Stimulated activated CD4-positive, alpha-beta T cell treated with anti-CD3 and anti-CD28 coated beads, TNF-alpha, amount 100 ng/mL, for 1 hour (primary cell): ENCODE results near the gene RPS5.
"Not testable (repeated sequence)": the region's sequence is repeated elsewhere in the genome, so short reads cannot be mapped to it uniquely, and the experiment has no call there.

Experiments
- DNase-seq, 3 donors: peaks; one replicate each; pipeline ENCODE4 v3.0.0-alpha.2; 2020; ENCODE audit warnings: low read depth in 3 of 3, low spot score in 1 of 3

RPS5 gene

DNA sequence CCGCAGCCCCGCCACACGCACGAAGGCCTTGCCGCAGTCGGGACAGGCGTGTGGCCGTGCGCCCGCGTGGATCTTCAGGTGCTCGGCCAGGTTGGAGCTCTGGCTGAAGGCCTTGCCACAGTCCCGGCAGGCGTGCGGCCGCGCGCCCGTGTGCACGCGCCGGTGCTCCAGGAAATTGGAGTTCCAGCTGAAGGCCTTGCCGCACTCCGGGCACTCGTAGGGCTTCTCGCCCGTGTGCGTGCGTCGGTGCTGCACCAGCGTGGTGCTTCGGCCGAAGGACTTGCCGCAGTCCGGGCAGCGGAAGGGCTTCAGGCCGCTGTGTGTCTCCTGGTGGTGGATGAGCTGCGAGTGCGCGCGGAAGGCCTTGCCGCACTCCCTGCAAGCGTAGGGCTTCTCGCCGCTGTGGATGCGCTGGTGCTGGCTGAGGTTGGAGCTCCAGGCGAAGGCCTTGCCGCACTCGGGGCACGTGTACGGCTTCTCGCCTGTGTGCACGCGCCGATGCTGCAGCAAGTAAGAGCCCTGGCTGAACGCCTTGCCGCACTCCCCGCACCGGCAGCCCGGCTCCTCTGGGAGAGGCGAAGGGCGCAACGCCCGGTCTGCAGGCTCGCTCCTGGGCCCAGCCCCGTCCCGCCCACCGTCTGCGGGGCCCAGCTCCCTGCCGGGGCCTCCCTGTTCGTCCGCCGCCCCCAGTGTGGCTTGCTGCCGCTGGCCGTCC, 30.1 kb upstream of the RPS5 start:
- no peak for DNase-seq

DNA sequence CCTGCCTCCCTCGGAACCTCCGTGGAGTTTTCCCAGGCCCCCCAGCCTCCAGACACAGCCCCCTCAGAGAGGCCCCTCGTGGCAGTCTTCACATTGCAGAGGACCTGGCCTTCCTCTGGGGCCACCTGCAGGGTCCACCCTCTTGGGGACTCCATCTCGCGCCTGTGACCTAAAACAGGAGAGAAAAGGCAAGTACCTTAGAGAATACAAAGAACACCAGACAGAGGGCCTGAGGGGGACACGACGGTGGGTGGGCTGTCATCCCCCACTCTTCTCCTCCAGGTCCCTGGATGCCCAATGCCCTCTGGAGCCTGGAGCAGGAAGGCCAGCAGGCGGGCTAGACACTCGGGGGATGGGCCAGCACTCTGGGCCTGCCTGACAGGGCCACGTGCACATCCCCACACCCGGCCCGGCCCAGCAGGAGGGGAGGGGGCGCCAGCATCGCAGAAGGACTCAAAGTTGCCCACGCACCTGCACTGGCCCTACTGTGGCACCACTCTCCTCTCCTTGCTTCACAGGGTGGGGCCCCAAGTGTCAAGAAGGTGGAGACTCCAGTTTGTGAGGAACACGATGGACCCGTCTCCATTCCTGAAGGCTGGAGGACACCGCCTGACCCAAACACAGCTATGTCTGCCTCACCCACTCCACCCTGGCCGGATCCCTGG, 29.5 kb upstream of the RPS5 start:
- no peak for DNase-seq

DNA sequence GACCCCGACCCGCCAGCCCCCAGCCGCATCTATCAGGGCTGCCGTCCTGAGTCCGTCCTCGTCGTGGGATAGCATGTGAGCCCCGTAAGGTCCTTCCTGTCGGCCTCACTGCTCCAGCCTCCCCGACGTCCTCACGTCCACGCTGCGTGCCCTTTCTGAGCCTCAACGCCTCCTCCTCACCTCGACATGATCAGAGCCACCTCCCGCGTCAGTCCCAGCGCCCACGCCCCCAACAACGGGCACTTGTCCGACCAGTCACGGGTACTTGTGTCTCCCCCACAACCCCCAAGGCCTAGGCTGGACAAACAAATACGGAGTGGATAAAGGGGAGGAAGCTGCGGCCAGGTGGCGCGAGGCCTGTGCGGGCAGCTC, 25.2 kb upstream of the RPS5 start:
- DNase-seq: no peak

DNA sequence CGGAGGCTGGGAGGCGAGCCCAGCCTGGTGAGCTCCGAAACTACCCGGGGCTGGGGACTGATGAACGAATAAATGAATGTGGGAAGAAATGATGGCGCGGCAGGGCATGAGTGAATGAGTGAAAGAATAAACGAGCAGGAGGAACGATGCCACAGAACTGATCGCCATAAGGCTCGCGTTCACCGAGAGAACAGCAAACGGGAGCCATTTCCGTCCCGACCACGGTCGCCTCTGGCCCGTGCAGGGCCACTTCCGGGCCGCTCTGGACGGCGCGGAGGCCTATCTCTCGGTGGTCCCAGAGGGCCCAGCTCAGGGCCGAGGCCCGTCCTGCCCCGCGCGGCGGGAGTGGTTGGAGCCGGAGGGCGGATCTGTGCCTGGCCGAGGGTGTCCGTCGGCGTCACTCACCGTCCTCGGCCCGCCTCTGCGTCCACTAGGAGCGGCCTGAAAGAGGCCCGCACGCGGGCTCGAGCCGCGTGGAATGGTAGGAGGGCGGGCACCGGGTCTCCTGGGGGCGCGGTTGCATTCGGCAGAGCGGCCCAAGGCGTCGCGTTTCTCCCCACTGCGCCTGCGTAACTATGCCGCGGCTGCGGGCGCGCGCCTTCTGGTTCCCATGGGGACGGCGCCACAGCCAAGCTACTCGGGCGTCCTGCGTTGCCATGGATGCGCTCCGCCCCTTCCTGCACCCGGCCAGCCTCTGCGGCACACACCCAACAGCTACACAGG, 24.6 kb upstream of the RPS5 start, which contains the start of gene ZNF497:
Gene ZNF497, minus strand, starts transcription at position 480 of the 723 bp plus-strand sequence. CDS start 5,116 bp downstream, outside the sequence.
- DNase-seq: peak; percentile 93 to 94 (median 93)

DNA sequence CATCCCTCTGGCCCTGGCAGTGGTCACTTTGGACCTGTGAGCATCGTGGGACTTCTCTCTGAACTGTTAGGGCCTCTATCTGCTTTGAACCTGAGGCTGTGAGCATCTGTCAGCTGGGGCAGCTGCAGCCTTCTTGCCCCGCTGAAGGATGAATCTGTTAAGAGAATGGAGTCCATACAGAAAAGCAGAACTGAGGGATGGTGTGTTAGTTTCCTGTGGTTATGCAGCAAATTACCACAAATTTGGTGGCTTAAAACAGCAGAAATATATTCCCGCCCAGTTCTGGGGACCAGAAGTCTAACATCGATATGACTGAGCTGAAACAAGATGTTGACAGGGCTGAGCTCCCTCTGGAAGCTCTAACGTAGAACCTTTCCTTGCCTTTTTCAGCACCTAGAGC, 22.9 kb upstream of the RPS5 start:
- DNase-seq: no peak

DNA sequence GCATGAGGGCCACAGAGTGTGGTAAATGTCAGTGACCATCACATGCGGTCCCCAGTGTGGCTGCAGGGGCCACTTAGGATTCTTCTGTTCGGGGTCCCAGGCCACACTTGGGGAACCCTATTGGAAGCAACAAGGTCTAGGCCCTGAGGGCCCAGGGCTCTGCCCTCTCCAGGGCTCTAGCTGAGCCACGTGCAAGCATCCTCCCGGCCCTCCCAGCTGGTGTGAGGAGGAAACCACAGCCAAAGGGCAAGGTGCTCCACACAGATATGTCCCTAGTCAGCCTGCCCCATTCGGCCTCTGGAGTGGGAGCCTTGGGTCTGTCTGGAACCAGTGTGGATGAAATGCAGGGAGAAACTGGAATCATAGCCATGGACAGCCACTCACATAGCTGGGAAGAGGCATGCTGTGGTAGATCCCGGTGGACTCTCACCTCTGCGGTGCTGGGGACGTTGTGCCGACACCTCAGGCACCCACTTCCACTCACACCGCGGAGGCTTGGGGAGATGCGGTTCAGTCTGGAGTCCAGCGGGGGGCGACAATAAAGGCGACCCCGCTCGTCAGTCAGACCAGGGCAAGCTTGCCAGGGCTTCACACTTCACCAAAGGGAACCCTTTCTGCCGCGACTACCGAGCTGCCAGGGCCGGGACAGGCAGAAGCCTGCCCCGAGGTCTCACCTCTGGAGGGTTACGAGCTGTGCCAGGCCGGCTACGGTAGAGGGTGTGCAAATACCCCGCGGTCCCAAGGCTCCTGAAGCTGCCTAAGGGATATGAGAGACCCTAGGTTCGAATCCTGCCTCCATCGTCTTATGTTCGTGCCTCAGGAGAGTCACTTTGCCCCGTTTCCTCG, 20.3 kb upstream of the RPS5 start:
- DNase-seq: no peak

DNA sequence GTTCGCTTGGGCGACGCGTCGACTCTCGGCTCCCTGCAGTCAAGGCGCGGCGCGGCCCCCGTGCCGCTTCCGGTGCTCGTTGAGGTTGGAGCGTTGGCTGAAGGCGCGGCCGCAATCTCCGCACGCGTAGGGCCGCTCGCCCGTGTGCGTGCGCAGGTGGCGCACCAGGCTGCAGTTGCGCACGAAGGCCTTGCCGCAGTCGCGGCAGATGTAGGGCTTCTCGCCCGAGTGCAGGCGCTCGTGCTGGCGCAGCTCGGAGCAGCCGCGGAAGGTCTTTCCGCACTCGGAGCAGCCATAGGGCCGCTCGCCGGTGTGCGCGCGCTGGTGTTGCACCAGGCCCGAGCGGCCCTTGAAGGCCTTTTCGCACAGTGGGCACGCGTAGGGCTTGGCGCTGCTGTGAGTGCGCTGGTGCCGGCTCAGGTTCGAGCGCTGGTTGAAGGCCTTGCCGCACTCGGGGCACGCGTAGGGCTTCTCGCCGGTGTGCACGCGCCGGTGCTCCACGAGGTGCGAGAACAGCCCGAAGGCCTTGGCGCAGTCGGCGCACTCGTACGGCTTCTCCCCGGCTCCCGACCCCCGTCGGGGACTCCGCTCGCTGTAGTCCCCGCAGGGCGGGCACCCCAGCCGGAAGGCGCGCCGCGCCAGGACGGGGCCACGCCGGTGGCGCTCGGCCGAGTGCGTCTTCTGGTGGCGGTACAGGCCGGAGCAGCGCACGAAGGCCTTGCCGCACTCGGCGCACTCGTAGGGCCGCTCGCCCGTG, 19.2 kb upstream of the RPS5 start:
- no peak for DNase-seq

DNA sequence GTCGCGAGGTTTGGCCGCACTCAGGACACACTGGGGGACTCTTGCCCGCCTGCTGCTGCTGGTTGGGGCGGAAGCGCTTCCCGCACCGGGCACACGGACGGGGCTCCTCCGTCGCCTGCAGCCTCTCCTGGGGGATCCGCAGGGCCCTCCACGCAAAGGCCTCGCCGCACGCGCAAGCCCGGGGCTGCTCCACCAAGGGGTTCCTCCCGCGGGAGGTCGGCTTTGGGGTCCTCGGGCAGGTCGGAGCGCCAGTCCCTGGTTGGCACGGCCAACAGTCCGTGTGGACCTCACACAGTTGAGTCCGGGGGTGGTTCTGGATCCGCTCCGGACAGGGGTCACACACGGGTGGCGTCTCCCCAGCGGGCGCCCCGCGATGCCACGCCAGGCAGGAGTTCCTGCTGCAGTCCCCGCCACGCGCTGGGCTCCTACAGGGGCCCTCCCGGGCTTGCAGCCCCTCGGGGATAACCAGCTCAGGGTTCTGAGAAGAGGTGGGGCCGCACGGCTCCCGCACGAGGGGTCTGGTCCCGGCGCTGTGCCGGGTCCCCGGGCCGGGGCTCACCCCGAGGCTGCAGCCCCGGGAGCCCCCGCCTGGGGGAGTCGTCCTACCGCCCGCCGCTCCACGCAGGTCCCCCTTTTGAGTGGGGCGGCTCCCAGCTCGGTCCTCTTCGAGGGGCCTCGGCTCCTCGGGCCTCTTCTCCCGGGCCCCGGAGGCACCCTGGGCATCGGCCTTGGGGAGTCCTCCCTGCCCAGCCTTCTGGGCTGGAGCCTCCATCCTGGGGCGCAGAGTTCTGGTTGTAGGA, 18.3 kb upstream of the RPS5 start:
- no peak for DNase-seq

DNA sequence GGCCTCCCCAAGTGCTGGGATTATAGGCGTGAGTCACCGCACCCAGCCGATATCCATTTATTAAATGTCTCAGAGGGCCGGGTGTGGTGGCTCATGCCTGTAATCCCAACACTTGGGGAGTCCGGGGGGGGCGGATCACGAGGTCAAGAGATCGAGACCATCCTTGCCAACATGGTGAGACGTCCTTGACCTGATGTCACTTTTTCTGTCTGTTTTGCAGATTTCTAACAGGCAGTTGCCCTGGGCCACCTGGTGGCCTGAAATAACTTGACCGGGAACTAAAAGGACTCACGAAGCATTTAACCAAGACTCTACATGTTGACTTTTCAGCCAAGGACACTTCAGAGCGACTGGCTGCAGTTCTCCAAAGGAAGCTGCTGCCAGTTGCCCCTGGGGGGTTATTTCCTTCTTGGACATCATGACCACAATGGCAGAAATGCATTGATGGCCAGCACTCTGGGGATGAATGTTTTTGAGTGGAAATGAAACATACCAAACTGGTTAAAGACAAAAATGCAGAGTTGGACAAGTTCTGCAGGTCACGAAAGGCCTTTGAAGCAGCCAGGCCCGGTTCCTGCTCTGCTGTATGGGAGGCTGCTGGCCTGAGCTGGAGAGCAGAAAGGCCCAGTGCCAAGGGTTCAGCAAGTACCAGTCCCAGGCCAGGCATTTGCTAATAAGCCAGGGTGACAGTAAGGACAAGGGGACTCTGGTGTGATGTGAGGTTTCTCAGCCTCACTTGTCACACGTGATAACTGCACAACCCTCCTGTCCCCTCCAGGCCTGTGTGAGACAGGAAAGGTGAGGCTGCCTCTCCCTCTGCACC, 14.5 kb upstream of the RPS5 start:
- DNase-seq: no peak

DNA sequence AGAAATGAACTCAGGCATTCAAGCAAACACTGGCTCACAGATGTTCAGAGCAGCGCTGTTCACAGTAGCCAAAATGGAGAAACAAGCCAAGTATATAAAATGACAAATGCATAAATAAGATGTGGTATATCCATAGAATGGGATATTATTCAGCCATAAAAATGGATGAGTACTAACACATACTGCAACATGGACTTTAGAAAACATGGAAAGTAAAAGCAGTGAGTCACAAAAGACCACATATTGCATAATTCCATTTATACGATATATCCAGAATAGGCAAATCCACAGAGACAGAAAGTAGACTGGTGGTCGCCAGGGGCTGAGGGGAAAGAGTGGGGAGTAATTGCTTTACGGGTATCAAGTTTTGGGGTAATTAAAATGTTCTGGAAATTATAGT, 12.9 kb upstream of the RPS5 start:
- DNase-seq: no peak

DNA sequence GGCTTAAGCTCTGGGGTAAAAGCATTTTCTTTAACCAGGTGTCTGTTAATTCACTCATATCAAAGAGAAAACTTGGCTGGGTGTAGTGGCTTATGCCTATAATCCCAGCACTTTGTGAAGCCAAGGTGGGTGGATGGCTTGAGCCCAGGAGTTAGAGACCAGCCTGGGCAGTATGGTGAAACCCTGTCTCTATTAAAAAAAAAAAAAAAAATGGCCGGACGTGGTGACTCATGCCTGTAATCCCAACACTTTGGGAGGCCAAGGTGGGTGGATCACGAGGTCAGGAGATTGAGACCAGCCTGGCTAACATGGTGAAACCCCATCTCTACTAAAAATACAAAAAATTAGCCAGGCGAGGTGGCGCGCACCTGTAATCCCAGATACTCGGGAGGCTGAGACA, 10.3 kb upstream of the RPS5 start:
- DNase-seq: not testable (repeated sequence)

DNA sequence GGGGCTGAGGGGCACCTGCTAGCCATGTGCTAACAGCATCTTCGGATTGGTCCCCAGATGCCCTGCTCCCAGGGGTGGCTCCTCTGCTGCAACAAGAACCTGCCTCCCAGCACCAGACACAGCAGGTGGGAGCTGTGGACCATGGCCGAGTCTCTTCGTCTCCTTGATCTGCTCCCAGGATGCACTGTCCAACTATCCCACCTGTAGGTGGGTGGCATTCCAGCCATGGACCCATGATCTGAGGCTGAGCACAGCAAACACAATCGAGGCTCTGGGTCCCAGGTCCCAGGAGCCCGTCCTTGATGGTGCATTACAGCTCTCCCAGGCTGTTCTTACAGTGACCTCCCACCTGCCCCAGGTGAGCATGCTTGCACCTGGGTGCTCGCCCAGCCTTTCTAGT, 7.8 kb upstream of the RPS5 start:
- no peak for DNase-seq

DNA sequence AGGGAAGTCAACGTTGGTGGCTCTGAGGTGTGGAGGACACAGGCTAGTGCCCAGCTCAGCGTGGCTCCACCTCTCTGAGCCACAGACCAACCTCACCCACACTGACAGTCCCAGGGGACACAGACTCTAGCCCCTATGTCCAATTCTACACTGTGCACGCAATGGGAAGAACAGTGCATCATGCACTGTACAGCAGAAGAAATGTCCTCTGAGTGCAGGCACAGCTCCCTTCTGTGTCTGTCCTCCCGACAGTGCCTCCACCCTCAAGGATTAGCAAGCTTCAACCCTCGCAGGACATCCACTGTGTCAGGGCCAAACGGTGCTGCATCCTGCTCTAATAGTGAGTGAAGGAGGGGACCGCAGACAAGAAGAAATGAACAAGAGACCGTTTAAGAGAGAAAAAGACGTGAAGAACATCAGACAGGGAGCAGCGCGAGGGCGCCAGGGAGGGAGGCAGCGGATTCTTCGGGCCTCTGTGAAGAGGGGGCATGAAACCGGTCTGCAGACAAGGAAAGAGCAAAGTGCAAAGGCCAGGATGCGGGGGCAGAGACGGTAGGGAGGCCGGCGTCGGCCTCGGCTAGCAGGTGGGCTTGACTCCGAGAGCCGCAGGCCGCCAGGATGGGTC, 6.9 kb upstream of the RPS5 start:
- DNase-seq: no peak

DNA sequence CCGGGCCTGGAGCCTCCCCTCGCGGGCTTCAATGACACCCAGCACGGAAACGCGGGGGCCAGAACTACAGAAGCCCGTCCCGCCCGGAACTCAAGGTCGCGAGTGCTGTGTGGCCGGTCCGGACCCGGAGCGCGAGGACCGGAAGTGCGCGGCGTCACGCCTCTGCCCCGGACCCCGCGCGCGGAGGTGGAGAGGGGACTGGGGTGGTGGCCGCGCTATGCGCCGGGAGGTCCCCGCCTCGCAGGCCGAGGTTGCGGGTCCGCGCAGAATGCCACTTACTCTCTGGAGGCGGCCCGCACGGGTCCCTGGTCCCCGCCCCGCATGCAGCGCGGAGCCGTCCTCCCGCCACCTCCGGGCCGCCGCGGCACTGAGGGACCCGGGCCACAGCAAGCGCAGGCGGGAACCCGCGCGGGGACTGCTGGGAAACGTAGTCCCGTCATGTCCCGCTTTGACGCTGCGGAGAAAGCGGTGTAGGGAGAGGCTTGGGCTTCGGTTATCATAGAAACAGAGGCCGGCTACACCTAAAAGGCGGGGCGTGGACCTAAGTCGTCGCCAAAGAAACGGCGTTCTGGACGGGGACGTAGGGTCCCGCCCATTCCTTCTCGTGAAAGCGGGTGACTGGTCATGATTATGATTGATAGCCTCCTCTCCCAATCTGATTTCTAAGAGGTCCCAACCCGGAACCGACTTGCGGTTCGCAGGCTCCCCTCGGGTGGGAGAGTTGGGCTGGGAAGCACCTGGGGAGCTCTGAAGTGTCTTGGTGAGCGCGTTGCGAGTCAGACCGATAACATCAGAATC, 6.2 kb upstream of the RPS5 start, which contains the start of gene ZNF837:
Gene ZNF837, minus strand, starts transcription at position 369 of the 798 bp plus-strand sequence. CDS start 11,698 bp downstream, outside the sequence.
- DNase-seq: peak; percentile 85 to 98 (median 95)

DNA sequence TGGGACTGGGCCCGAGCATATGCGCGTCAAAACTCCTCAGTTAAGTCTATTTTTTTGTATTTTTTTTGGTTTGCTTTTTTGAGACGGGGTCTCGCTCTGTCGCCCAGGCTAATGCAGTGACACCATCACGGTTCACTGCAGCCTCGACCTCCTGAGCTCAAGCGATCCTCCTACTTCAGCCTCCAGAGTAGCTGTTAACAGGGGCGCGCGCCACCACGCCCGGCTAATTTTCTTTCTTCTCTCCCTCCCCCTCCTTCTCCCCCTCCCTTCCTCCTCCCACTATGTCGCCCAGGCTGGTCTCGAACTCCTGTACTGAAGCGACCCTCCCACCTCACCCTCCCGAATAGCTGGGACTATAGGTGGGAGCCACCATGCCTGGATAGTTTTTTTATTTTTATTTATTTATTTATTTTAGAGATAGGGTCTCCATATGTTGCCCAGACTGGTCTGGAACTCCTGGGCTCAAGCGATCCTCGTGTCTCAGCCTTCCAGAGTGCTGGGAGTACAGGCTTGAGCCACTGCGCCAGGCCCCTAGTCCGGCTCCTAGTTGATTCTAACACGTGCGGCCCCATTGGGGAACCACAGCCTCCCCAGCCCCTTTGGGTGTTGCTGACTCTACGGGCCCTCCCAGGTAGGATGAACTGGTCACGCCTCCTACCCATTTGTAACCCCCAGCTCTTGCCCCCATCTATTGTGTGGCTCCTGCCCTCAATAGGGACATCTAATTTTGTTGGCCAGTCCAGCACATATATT, 5.4 kb upstream of the RPS5 start:
- no peak for DNase-seq

DNA sequence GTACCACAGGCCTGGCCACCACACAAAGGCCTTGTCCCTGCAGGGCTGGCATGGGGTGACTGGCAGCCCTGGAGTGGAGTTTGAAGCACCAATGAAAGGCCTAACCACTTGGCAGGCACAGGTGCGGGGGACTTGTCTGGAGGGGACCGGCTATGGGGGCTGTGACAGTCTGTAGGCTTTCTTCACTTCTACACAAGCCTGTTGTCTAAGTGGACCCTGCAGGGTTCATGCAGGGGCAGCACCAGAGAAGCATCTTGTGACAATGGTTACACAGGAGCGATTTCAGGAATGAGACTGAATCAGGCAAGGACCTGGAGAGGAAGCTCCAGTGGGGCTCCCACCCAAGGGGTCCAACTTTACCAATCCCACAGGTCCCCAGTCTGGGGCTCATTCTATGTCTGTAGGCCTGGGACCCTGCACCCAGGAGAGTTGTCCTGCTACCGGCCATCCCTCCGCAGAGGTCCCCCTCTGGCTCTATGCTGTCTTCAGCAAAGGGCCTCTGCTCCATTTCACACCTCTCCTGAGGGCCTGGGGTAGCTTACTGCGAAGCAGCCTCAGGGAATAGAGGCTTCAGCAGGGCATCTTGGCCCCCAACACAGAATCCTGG, 4.0 kb upstream of the RPS5 start:
- no peak for DNase-seq
